Keratinocyte (primary cell): ENCODE measurements around the gene TMEM143. TPM values are rescaled to one million over a fixed set of nuclear protein-coding genes. Genes with fewer than 3 reads are reported as not detected.
A peak's percentile ranks its signal among the peaks of the same experiment; 100 is the strongest.

Source experiments
- DNase-seq: peaks from one replicate; pipeline ENCODE4 v3.0.0-alpha.2; 2011; ENCODE audit warnings: low read depth, missing footprints, low spot score
- FAIRE-seq: peaks from 2 replicates; lab custom pipeline; 2011; peaks lifted over from hg19 to GRCh38; lab: Jason Lieb, UNC
- H2AFZ ChIP-seq: 2 replicates; pipeline ENCODE4 v1.6.0; 2012; ENCODE audit warnings: low read length, control low read depth, inconsistent platforms; ENCODE audit not compliant: control insufficient read depth
- H3K27ac ChIP-seq: 2 replicates; pipeline ENCODE4 v1.5.1; 2011; ENCODE audit warnings: low read length; ENCODE audit not compliant: control insufficient read depth, insufficient read depth
- H3K27me3 ChIP-seq: 3 replicates; pipeline ENCODE4 v1.6.0; 2011; ENCODE audit warnings: low read length; ENCODE audit not compliant: control insufficient read depth, insufficient read depth; ENCODE audit errors: extremely low read depth
- H3K36me3 ChIP-seq, 2 experiments: 2 replicates in 1 of 2; 3 replicates in 1 of 2; pipeline ENCODE4 v1.5.1; 2011; ENCODE audit warnings: low read length in 2 of 2, mild to moderate bottlenecking in 1 of 2; ENCODE audit not compliant: control insufficient read depth in 2 of 2, insufficient read depth in 2 of 2; ENCODE audit errors: extremely low read depth in 1 of 2
- H3K4me1 ChIP-seq: 3 replicates; pipeline ENCODE4 v1.5.1; 2011; ENCODE audit warnings: low read length; ENCODE audit not compliant: control insufficient read depth, insufficient read depth; ENCODE audit errors: extremely low read depth
- H3K4me2 ChIP-seq: 3 replicates; pipeline ENCODE4 v1.6.0; 2011; ENCODE audit warnings: low read depth, low read length; ENCODE audit not compliant: control insufficient read depth, insufficient read depth; ENCODE audit errors: extremely low read depth
- H3K4me3 ChIP-seq, 3 experiments: fragments of 200-600 bp in 1 of 3; sonication (generic) in 1 of 3; 2 replicates in 2 of 3; 3 replicates in 1 of 3; pipeline ENCODE4 v1.5.1; 2011 to 2016; ENCODE audit warnings: low read length in 3 of 3, mild to moderate bottlenecking in 3 of 3, control low read depth in 2 of 3, inconsistent platforms in 1 of 3, low read depth in 1 of 3, mixed read lengths in 1 of 3, mixed run types in 1 of 3, moderate library complexity in 1 of 3; ENCODE audit not compliant: control insufficient read depth in 2 of 3, insufficient read depth in 2 of 3; ENCODE audit errors: extremely low read depth in 1 of 3
- H3K79me2 ChIP-seq: 2 replicates; pipeline ENCODE4 v1.6.0; 2012; ENCODE audit warnings: low read length; ENCODE audit not compliant: control insufficient read depth, insufficient read depth
- H3K9ac ChIP-seq: 3 replicates; pipeline ENCODE4 v1.6.0; 2011; ENCODE audit warnings: low read length; ENCODE audit not compliant: control insufficient read depth, insufficient read depth; ENCODE audit errors: extremely low read depth
- H3K9me1 ChIP-seq: 3 replicates; pipeline ENCODE4 v1.6.0; 2011; ENCODE audit warnings: low read length; ENCODE audit not compliant: control insufficient read depth, insufficient read depth; ENCODE audit errors: extremely low read depth
- H3K9me3 ChIP-seq: 2 replicates; pipeline ENCODE4 v1.5.1; 2012; ENCODE audit warnings: low read depth, low read length; ENCODE audit not compliant: control insufficient read depth
- H4K20me1 ChIP-seq: 3 replicates; pipeline ENCODE4 v1.6.0; 2011; ENCODE audit warnings: low read length; ENCODE audit not compliant: control insufficient read depth, insufficient read depth; ENCODE audit errors: extremely low read depth
- CTCF ChIP-seq, 3 experiments: IDR thresholded peaks in 1 of 3; conservative IDR thresholded peaks in 1 of 3; optimal IDR thresholded peaks in 1 of 3; 2 replicates in 2 of 3; 3 replicates in 1 of 3; pipeline versions ENCODE3 to v1.5.1; 2011; ENCODE audit warnings: low read length in 3 of 3, mild to moderate bottlenecking in 3 of 3, moderate library complexity in 2 of 3, control low read depth in 1 of 3, inconsistent platforms in 1 of 3; ENCODE audit not compliant: insufficient read depth in 2 of 3; ENCODE audit errors: extremely low read depth in 1 of 3
- EZH2 ChIP-seq: IDR thresholded peaks from one replicate; pipeline ENCODE4 v1.6.1; 2012; ENCODE audit warnings: inconsistent platforms, mild to moderate bottlenecking, low read length, moderate library complexity
- dilution Hi-C: fragments of 300-500 bp; cut with MboI; formaldehyde crosslinking; loops from one replicate; pipeline ENCODE4 v1.7.0; 2020; ENCODE audit warnings: low sequenced_read_pairs; ENCODE audit not compliant: extremely low pct_ligation_motif_present
- polyA plus RNA-seq, 5 experiments: library from polyadenylated mRNA; depleted of rRNA in 3 of 5; stranded (reverse) in 3 of 5; stranded (forward) in 1 of 5; unstranded in 1 of 5; fragments of >200 nt; gene quantifications; 1 replicate in 1 of 5; 2 replicates in 3 of 5; 3 replicates in 1 of 5; pipeline versions ENCODE4 v1.2.1 to v1.2.3, GENCODE V29; 2011 to 2012; ENCODE audit warnings: missing spikeins in 2 of 5, low read depth in 1 of 5, low replicate concordance in 1 of 5

TMEM143 gene
- polyA plus RNA-seq, 1 donor (not counting 4 experiments of a cell fraction or from before 2014, with no cell fraction given), result 2.9 TPM

- dilution Hi-C loops, result no loop called here
- no peak for DNase-seq
- Histone ChIP-seq H2AFZ (no peak overlapping the region), H3K4me2 (peak overlapping the region; percentile 4), H3K9ac (no peak overlapping the region), H3K9me3 (no peaks in the 10 kb centered on the region), H3K79me2 (no peaks in the 10 kb centered on the region), H3K4me1 (peaks cover 18% of the 10 kb centered on the region), H3K36me3 (no peaks in the 10 kb centered on the region), H3K4me3 (no peak overlapping the region), H3K27ac (no peak overlapping the region), H3K27me3 (no peaks in the 10 kb centered on the region), H3K9me1 (no peaks in the 10 kb centered on the region), H4K20me1 (no peaks in the 10 kb centered on the region)
- TF ChIP-seq EZH2, result no peak
- no peak for TF ChIP-seq CTCF (optimal IDR thresholded peaks at IDR 0.05 in 1 of 3, IDR thresholded peaks at IDR 0.05 in 1 of 3, conservative IDR thresholded peaks at IDR 0.05 in 1 of 3; ENCODE audit: extremely low read depth in 1 of 3, insufficient read depth in 2 of 3, low read length in 3 of 3)
- peak; percentile 94 for FAIRE-seq
These were observed 22.7 kb downstream of the TMEM143 start for GRCh38 chr19:48340995-48341394.

- no peak for FAIRE-seq
- Histone ChIP-seq H3K4me1 (peaks cover 21% of the 10 kb centered on the region), H3K9me1 (no peaks in the 10 kb centered on the region), H3K9me3 (no peaks in the 10 kb centered on the region), H3K36me3 (no peaks in the 10 kb centered on the region), H3K79me2 (no peaks in the 10 kb centered on the region), H2AFZ (no peak overlapping the region), H3K27ac (no peak overlapping the region), H3K4me2 (no peak overlapping the region), H3K9ac (no peak overlapping the region), H4K20me1 (no peaks in the 10 kb centered on the region), H3K4me3 (no peak overlapping the region), H3K27me3 (no peaks in the 10 kb centered on the region)
- TF ChIP-seq EZH2 (no peak), CTCF (optimal IDR thresholded peaks at IDR 0.05 in 1 of 3, IDR thresholded peaks at IDR 0.05 in 1 of 3, conservative IDR thresholded peaks at IDR 0.05 in 1 of 3; ENCODE audit: extremely low read depth in 1 of 3, insufficient read depth in 2 of 3, low read length in 3 of 3) (peak in 1 of 3 experiments; percentile 15)
- no peak for DNase-seq
- dilution Hi-C loops, result no loop called here
These were observed 24.8 kb downstream of the TMEM143 start for GRCh38 chr19:48338802-48339503.
